Panc1 (cell line): ENCODE measurements around the gene PER3. TPM values are rescaled to one million over a fixed set of nuclear protein-coding genes. Genes with fewer than 3 reads are reported as not detected.

Experiments used
- ATAC-seq: fragments of 200-7000 bp; cut with Tn5 transposase; 2 replicates; pipeline ENCODE4 v1.9.1; 2020; ENCODE audit warnings: mild to moderate bottlenecking, moderate library complexity
- BruUV-seq: library from RNA; stranded (reverse); fragments of 400-500 nt; replicated peaks from 2 replicates; lab custom pipeline; 2021; lab: Mats Ljungman, UMichigan
- CTCF ChIA-PET: fragments of 300-600 bp; sonication (Branson Sonifier 250); formaldehyde crosslinking; loops from one replicate; lab custom pipeline; 2022; ENCODE audit warnings: antibody characterized with exemption; lab: Charles Lee
- POLR2A ChIA-PET: fragments of 300-600 bp; sonication (Branson Sonifier 250); formaldehyde crosslinking; loops from one replicate; lab custom pipeline; 2022; ENCODE audit warnings: antibody characterized with exemption; lab: Charles Lee
- DNase-seq: peaks from one replicate; pipeline ENCODE4 v3.0.0-alpha.2; 2010; ENCODE audit warnings: low read depth, low spot score
- H3K27ac ChIP-seq: 2 replicates; pipeline ENCODE4 v1.5.1; 2011; ENCODE audit warnings: mild to moderate bottlenecking, low read length, inconsistent platforms
- H3K27me3 ChIP-seq: fragments of 200-500 bp; sonication (Bioruptor generic); 2 replicates; pipeline ENCODE4 v1.6.0; 2014; ENCODE audit warnings: low read length, inconsistent platforms; ENCODE audit not compliant: control insufficient read depth, insufficient read depth
- H3K36me3 ChIP-seq: fragments of 200-500 bp; sonication (Bioruptor generic); 2 replicates; pipeline ENCODE4 v1.5.1; 2014; ENCODE audit warnings: inconsistent platforms, mild to moderate bottlenecking, low read length, moderate library complexity; ENCODE audit not compliant: control insufficient read depth, insufficient read depth
- H3K4me1 ChIP-seq: 2 replicates; pipeline ENCODE4 v1.5.1; 2011; ENCODE audit warnings: inconsistent platforms, mild to moderate bottlenecking, low read length, moderate library complexity; ENCODE audit not compliant: control insufficient read depth, insufficient read depth
- H3K4me3 ChIP-seq, 2 experiments: 2 replicates each; pipeline ENCODE4 v1.5.1; 2011 to 2012; ENCODE audit warnings: low read depth in 2 of 2, low read length in 2 of 2, mild to moderate bottlenecking in 2 of 2, inconsistent platforms in 1 of 2, moderate library complexity in 1 of 2
- H3K9me3 ChIP-seq: fragments of 200-500 bp; sonication (Bioruptor generic); 2 replicates; pipeline ENCODE4 v1.5.1; 2014; ENCODE audit warnings: low read depth, mild to moderate bottlenecking, inconsistent platforms, low read length, moderate library complexity; ENCODE audit not compliant: control insufficient read depth, insufficient read depth
- CTCF ChIP-seq: fragments of 450-650 bp; IDR thresholded peaks from 2 replicates; pipeline ENCODE4 v1.5.1; 2017; ENCODE audit warnings: mild to moderate bottlenecking
- POLR2AphosphoS5 ChIP-seq: IDR thresholded peaks from 2 replicates; pipeline ENCODE4 v1.6.1; 2012; ENCODE audit warnings: mild to moderate bottlenecking, low read depth, low read length, moderate library complexity
- REST ChIP-seq, 2 experiments: IDR thresholded peaks; 2 replicates each; pipeline ENCODE4 v1.6.1; 2011 to 2012; ENCODE audit warnings: low read depth in 2 of 2, control low read depth in 1 of 2, low read length in 1 of 2, mild to moderate bottlenecking in 1 of 2, moderate library complexity in 1 of 2; ENCODE audit not compliant: insufficient read depth in 1 of 2
- SIN3A ChIP-seq: IDR thresholded peaks from 2 replicates; pipeline ENCODE4 v1.6.1; 2012; ENCODE audit warnings: low read depth, mild to moderate bottlenecking, low read length, moderate library complexity, borderline replicate concordance; ENCODE audit not compliant: insufficient read depth
- TCF7L2 ChIP-seq: IDR thresholded peaks from 2 replicates; pipeline ENCODE4 v1.6.1; 2011; ENCODE audit warnings: mild to moderate bottlenecking, low read depth, low read length, inconsistent platforms
- in situ Hi-C: cut with HindIII; loops from 2 replicates; pipeline ENCODE4 v1.10.0; 2016; ENCODE audit warnings: low sequenced_read_pairs, low pct_unique_long_range_greater_than_20kb
- intact Hi-C: fragments of 100-400 bp; cut with micrococcal nuclease; formaldehyde crosslinking; loops from one replicate; pipeline ENCODE4 v1.10.0; 2022; ENCODE audit not compliant: unreplicated experiment
- total RNA-seq: library from RNA; stranded (reverse); gene quantifications from one replicate; pipeline ENCODE4 v1.2.1, GENCODE V29; 2021; ENCODE audit not compliant: unreplicated experiment

Gene PER3
- total RNA-seq, 1 experiment from 2014 or later = 17.0 TPM

GRCh38 chr1:7753641-7754040 is 30.4 kb upstream of the PER3 start:
- in situ Hi-C loops = no loop called here
- H3K27ac ChIP-seq = no peak overlapping the region
- ATAC-seq = no peak

GRCh38 chr1:7754234-7754633 is 29.9 kb upstream of the PER3 start:
- intact Hi-C loops = no loop called here

More at GRCh38 chr1:7753641-7754040, 30.4 kb upstream of the PER3 start:
- Histone ChIP-seq H3K4me3 (no peak overlapping the region), H3K4me1 (peaks cover 3% of the 10 kb centered on the region; the same call in 1 of the 2 replicates), H3K36me3 (no peaks in the 10 kb centered on the region), H3K27me3 (no peaks in the 10 kb centered on the region), H3K9me3 (no peaks in the 10 kb centered on the region)
- intact Hi-C loops = loop anchor here (1.0 kb wide), 1 partner anchor 86 kb away; no protein-coding TSS in a partner anchor
- no peak for TF ChIP-seq SIN3A
- TF ChIP-seq REST (IDR thresholded peaks at IDR 0.05; ENCODE audit: insufficient read depth in 1 of 2, low read depth in 2 of 2, low read length in 1 of 2) = no peak
- TF ChIP-seq POLR2AphosphoS5 = no peak
- no peak for TF ChIP-seq TCF7L2
- TF ChIP-seq CTCF = no peak
- POLR2A ChIA-PET = no interaction called here
- no TSS peak for BruUV-seq
- CTCF ChIA-PET = interaction anchor here (0.6 to 5.3 kb wide), 5 partner anchors 8 to 148 kb away, joined by 3 to 135 read pairs (median 5); no protein-coding TSS in a partner anchor
- DNase-seq = no peak

More at GRCh38 chr1:7754234-7754633, 29.9 kb upstream of the PER3 start:
- Histone ChIP-seq H3K36me3 (no peaks in the 10 kb centered on the region), H3K27ac (no peak overlapping the region), H3K4me3 (no peak overlapping the region), H3K27me3 (no peaks in the 10 kb centered on the region), H3K4me1 (peaks cover 3% of the 10 kb centered on the region; the same call in 1 of the 2 replicates), H3K9me3 (no peaks in the 10 kb centered on the region)
- no peak for DNase-seq
- ATAC-seq = no peak
- BruUV-seq = no TSS peak
- no peak for TF ChIP-seq POLR2AphosphoS5
- no peak for TF ChIP-seq REST (IDR thresholded peaks at IDR 0.05; ENCODE audit: insufficient read depth in 1 of 2, low read depth in 2 of 2, low read length in 1 of 2)
- no peak for TF ChIP-seq TCF7L2
- no peak for TF ChIP-seq CTCF
- TF ChIP-seq SIN3A = no peak
- ChIA-PET CTCF (interaction anchor here (0.6 to 5.3 kb wide), 3 partner anchors 71 to 147 kb away, joined by 3 to 135 read pairs (median 5); no protein-coding TSS in a partner anchor), POLR2A (no interaction called here)
- in situ Hi-C loops = no loop called here
